PC-9 (cell line): ENCODE results near the gene ADARB2. TPM values are rescaled to one million over a fixed set of nuclear protein-coding genes. Genes with fewer than 3 reads are reported as not detected.
"Not testable (repeated sequence)": the region's sequence is repeated elsewhere in the genome, so short reads cannot be mapped to it uniquely, and the experiment has no call there.

Source experiments
- BruUV-seq: library from RNA; stranded (reverse); fragments of 400-500 nt; replicated peaks from 2 replicates; lab custom pipeline; 2021; lab: Mats Ljungman, UMichigan
- CTCF ChIA-PET: fragments of 300-600 bp; sonication (Branson Sonifier 250); formaldehyde crosslinking; loops from one replicate; lab custom pipeline; 2022; ENCODE audit warnings: antibody characterized with exemption; lab: Charles Lee
- POLR2A ChIA-PET: fragments of 300-600 bp; sonication (Branson Sonifier 250); formaldehyde crosslinking; loops from one replicate; lab custom pipeline; 2022; ENCODE audit warnings: antibody characterized with exemption; ENCODE audit not compliant: unreplicated experiment; lab: Charles Lee
- DNase-seq, 2 experiments: peaks; one replicate each; pipeline versions ENCODE4 v3.0.0 to v3.0.0-alpha.2; 2015 to 2022; ENCODE audit warnings: mixed read lengths in 1 of 2
- H2AFZ ChIP-seq: fragments of 200-600 bp; sonication (generic); 2 replicates; pipeline ENCODE4 v1.8.1; 2017; ENCODE audit warnings: antibody characterized with exemption
- H3F3A ChIP-seq: fragments of 200-600 bp; sonication (generic); 2 replicates; pipeline ENCODE4 v1.8.1; 2017; ENCODE audit warnings: antibody characterized with exemption, mild to moderate bottlenecking, low read depth; ENCODE audit not compliant: insufficient read depth
- H3K27ac ChIP-seq: fragments of 200-600 bp; sonication (generic); 2 replicates; pipeline ENCODE4 v1.6.1; 2016; ENCODE audit warnings: mixed run types
- H3K27me3 ChIP-seq: fragments of 200-600 bp; sonication (generic); 2 replicates; pipeline ENCODE4 v1.6.1; 2016; ENCODE audit warnings: low read depth, mixed run types; ENCODE audit not compliant: insufficient read depth
- H3K36me3 ChIP-seq: fragments of 200-600 bp; sonication (generic); 2 replicates; pipeline ENCODE4 v1.6.1; 2016; ENCODE audit warnings: low read depth, mixed run types
- H3K4me1 ChIP-seq: fragments of 200-600 bp; sonication (generic); replicated peaks from 2 replicates; pipeline ENCODE4 v1.6.1; 2016; ENCODE audit warnings: mixed run types; ENCODE audit not compliant: insufficient read depth
- H3K4me2 ChIP-seq: fragments of 200-600 bp; sonication (generic); 2 replicates; pipeline ENCODE4 v1.6.1; 2017; ENCODE audit warnings: mixed run types
- H3K4me3 ChIP-seq: fragments of 200-600 bp; sonication (generic); 2 replicates; pipeline ENCODE4 v1.6.1; 2016; ENCODE audit warnings: mixed run types
- H3K79me2 ChIP-seq: fragments of 200-600 bp; sonication (generic); 2 replicates; pipeline ENCODE4 v1.6.1; 2017; ENCODE audit warnings: low read depth, mixed run types
- H3K9me2 ChIP-seq: fragments of 200-600 bp; sonication (generic); 2 replicates; pipeline ENCODE4 v1.8.1; 2017; ENCODE audit warnings: mild to moderate bottlenecking; ENCODE audit not compliant: insufficient read depth
- H3K9me3 ChIP-seq: fragments of 200-600 bp; sonication (generic); 2 replicates; pipeline ENCODE4 v1.8.1; 2016; ENCODE audit warnings: low read depth; ENCODE audit not compliant: insufficient read depth
- H4K20me1 ChIP-seq: fragments of 200-600 bp; sonication (generic); 2 replicates; pipeline ENCODE4 v1.8.1; 2017; ENCODE audit not compliant: insufficient read depth
- CTCF ChIP-seq: fragments of 200-600 bp; sonication (generic); conservative IDR thresholded peaks from 2 replicates; pipeline ENCODE4 v1.6.1; 2017; ENCODE audit warnings: mixed run types, antibody characterized with exemption, mild to moderate bottlenecking, moderate library complexity
- EZH2 ChIP-seq: fragments of 200-600 bp; sonication (generic); IDR thresholded peaks from 2 replicates; pipeline ENCODE4 v1.8.0; 2017; ENCODE audit warnings: antibody characterized with exemption, low read depth
- intact Hi-C: fragments of 100-400 bp; cut with micrococcal nuclease; formaldehyde crosslinking; loops from one replicate; pipeline ENCODE4 v1.10.0; 2022; ENCODE audit not compliant: unreplicated experiment
- total RNA-seq: library from RNA; stranded (reverse); gene quantifications from 2 replicates; pipeline ENCODE4 v1.2.3, GENCODE V29; 2021

The ADARB2 gene
- total RNA-seq, 1 experiment from 2014 or later, result not detected

GRCh38 chr10:1774796-1775195 is 37.5 kb upstream of the ADARB2 start:
- intact Hi-C loops, result no loop called here
- Histone ChIP-seq H2AFZ (no peak overlapping the region), H3K4me2 (no peak overlapping the region), H3K9me2 (no peaks in the 10 kb centered on the region), H3K27ac (no peak overlapping the region), H3F3A (no peaks in the 10 kb centered on the region), H3K79me2 (no peaks in the 10 kb centered on the region), H3K36me3 (no peaks in the 10 kb centered on the region), H3K27me3 (peaks cover 29% of the 10 kb centered on the region), H4K20me1 (no peaks in the 10 kb centered on the region), H3K4me1 (no peaks in the 10 kb centered on the region), H3K4me3 (no peak overlapping the region), H3K9me3 (no peaks in the 10 kb centered on the region)
- BruUV-seq, result no TSS peak
- TF ChIP-seq CTCF (no peak), EZH2 (no peak)
- ChIA-PET CTCF (no interaction called here), POLR2A (no interaction called here)
- DNase-seq, result no peak

GRCh38 chr10:1773204-1773603 is 35.9 kb upstream of the ADARB2 start:
- H3K36me3 ChIP-seq, H3K79me2 ChIP-seq, H3K4me1 ChIP-seq, DNase-seq, POLR2A ChIA-PET, H3K27ac ChIP-seq, BruUV-seq, CTCF ChIA-PET, H3K4me3 ChIP-seq, H2AFZ ChIP-seq, H3F3A ChIP-seq, H3K4me2 ChIP-seq, H3K9me2 ChIP-seq, H3K9me3 ChIP-seq, H4K20me1 ChIP-seq, intact Hi-C loops: not testable (repeated sequence)
- H3K27me3 ChIP-seq, result peaks cover 17% of the 10 kb centered on the region

GRCh38 chr10:1766049-1766448 is 28.7 kb upstream of the ADARB2 start:
- POLR2A ChIA-PET, result no interaction called here
- H2AFZ ChIP-seq, result no peak overlapping the region
- H3F3A ChIP-seq, result no peaks in the 10 kb centered on the region
- no peaks in the 10 kb centered on the region for H3K9me2 ChIP-seq
- no peak overlapping the region for H3K4me3 ChIP-seq
- H3K4me1 ChIP-seq, result no peaks in the 10 kb centered on the region
- DNase-seq, result no peak
- H3K36me3 ChIP-seq, result no peaks in the 10 kb centered on the region
- H3K27ac ChIP-seq, result no peak overlapping the region
- H3K27me3 ChIP-seq, result peaks cover 40% of the 10 kb centered on the region
- intact Hi-C loops, result no loop called here
- H4K20me1 ChIP-seq, result no peaks in the 10 kb centered on the region
- CTCF ChIA-PET, result no interaction called here
- no peaks in the 10 kb centered on the region for H3K79me2 ChIP-seq
- no peak overlapping the region for H3K4me2 ChIP-seq
- BruUV-seq, result no TSS peak
- TF ChIP-seq EZH2 (no peak), CTCF (no peak)
- H3K9me3 ChIP-seq, result no peaks in the 10 kb centered on the region

GRCh38 chr10:1762076-1762475 is 24.8 kb upstream of the ADARB2 start:
- H3K4me2 ChIP-seq, result no peak overlapping the region

More at GRCh38 chr10:1762076-1762475, 24.8 kb upstream of the ADARB2 start:
- Histone ChIP-seq H4K20me1 (no peaks in the 10 kb centered on the region), H3K4me1 (no peaks in the 10 kb centered on the region), H3K27ac (no peak overlapping the region), H3F3A (no peaks in the 10 kb centered on the region), H2AFZ (no peak overlapping the region), H3K79me2 (no peaks in the 10 kb centered on the region), H3K36me3 (no peaks in the 10 kb centered on the region), H3K9me2 (no peaks in the 10 kb centered on the region), H3K9me3 (no peaks in the 10 kb centered on the region), H3K27me3 (peaks cover 43% of the 10 kb centered on the region), H3K4me3 (no peak overlapping the region)
- no peak for DNase-seq
- BruUV-seq, result no TSS peak
- TF ChIP-seq EZH2, result no peak
- TF ChIP-seq CTCF, result no peak
- CTCF ChIA-PET, result no interaction called here
- intact Hi-C loops, result no loop called here
- POLR2A ChIA-PET, result no interaction called here
